HCT116 (cell line): ENCODE data around the gene CISD3. TPM values are rescaled to one million over a fixed set of nuclear protein-coding genes. Genes with fewer than 3 reads are reported as not detected.

Experiments used
- ATAC-seq: fragments of 200-7000 bp; cut with Tn5 transposase; 2 replicates; pipeline ENCODE4 v1.9.1; 2020; ENCODE audit warnings: mild to moderate bottlenecking, moderate library complexity
- BruUV-seq: library from RNA; stranded (reverse); fragments of 400-500 nt; replicated peaks from 2 replicates; lab custom pipeline; 2021; lab: Mats Ljungman, UMichigan
- CTCF ChIA-PET: fragments of 300-600 bp; sonication (Branson Sonifier 250); formaldehyde crosslinking; loops from one replicate; lab custom pipeline; 2021; ENCODE audit warnings: antibody characterized with exemption; lab: Charles Lee
- POLR2A ChIA-PET: fragments of 300-600, 350-600 bp; sonication (Branson Sonifier 250); formaldehyde crosslinking; loops from one replicate; lab custom pipeline; 2021; ENCODE audit warnings: antibody characterized with exemption; lab: Charles Lee
- RAD21 ChIA-PET, 2 experiments: fragments of 300-600 bp; sonication (Branson Sonifier 250); formaldehyde crosslinking; loops; one replicate each; lab custom pipeline; 2023; ENCODE audit warnings: low total read pairs in 2 of 2; ENCODE audit not compliant: uncharacterized antibody in 2 of 2, unreplicated experiment in 2 of 2, low non-redundant PET in 1 of 2; lab: Charles Lee
- DNase-seq: peaks from one replicate; pipeline ENCODE4 v3.0.0-alpha.2; 2010; ENCODE audit warnings: low read depth, low spot score
- H2AFZ ChIP-seq: fragments of 200-600 bp; shearing (Covaris generic), sonication (generic); 2 replicates; pipeline ENCODE4 v1.6.1; 2017; ENCODE audit warnings: low read depth, mixed run types, mixed read lengths, antibody characterized with exemption, low read length; ENCODE audit not compliant: poor library complexity, severe bottlenecking
- H3K27ac ChIP-seq: 2 replicates; pipeline ENCODE4 v1.5.1; 2012; ENCODE audit warnings: low read depth, low read length
- H3K27me3 ChIP-seq: fragments of 200-600 bp; sonication (generic); 2 replicates; pipeline ENCODE4 v1.6.1; 2016; ENCODE audit warnings: mixed run types, low read length, mixed read lengths; ENCODE audit not compliant: insufficient read depth
- H3K36me3 ChIP-seq, 2 experiments: fragments of 200-500 bp in 1 of 2; fragments of 200-600 bp in 1 of 2; sonication (Bioruptor generic) in 1 of 2; sonication (generic) in 1 of 2; 2 replicates each; pipeline versions ENCODE4 v1.5.1 to v1.6.1; 2014 to 2016; ENCODE audit warnings: low read length in 2 of 2, inconsistent platforms in 1 of 2, mixed read lengths in 1 of 2, mixed run types in 1 of 2; ENCODE audit not compliant: insufficient read depth in 2 of 2, control insufficient read depth in 1 of 2
- H3K4me1 ChIP-seq, 2 experiments: fragments of 200-600 bp in 1 of 2; sonication (generic) in 1 of 2; 2 replicates each; pipeline versions ENCODE4 v1.5.1 to v1.6.1; 2012 to 2017; ENCODE audit warnings: low read length in 2 of 2, inconsistent platforms in 1 of 2, mild to moderate bottlenecking in 1 of 2, mixed read lengths in 1 of 2, mixed run types in 1 of 2, moderate library complexity in 1 of 2; ENCODE audit not compliant: insufficient read depth in 2 of 2, control insufficient read depth in 1 of 2
- H3K4me2 ChIP-seq: fragments of 200-600 bp; sonication (generic); 2 replicates; pipeline ENCODE4 v1.6.1; 2017; ENCODE audit warnings: mixed run types, low read length, mixed read lengths
- H3K4me3 ChIP-seq, 2 experiments: fragments of 200-600 bp in 1 of 2; sonication (generic) in 1 of 2; replicated peaks in 1 of 2; 2 replicates each; pipeline ENCODE4 v1.5.1; 2011 to 2016; ENCODE audit warnings: low read length in 2 of 2, control low read depth in 1 of 2, low read depth in 1 of 2, mild to moderate bottlenecking in 1 of 2, mixed read lengths in 1 of 2, mixed run types in 1 of 2
- H3K79me2 ChIP-seq: fragments of 200-600 bp; sonication (generic); 2 replicates; pipeline ENCODE4 v1.6.1; 2017; ENCODE audit warnings: mild to moderate bottlenecking, mixed run types, low read length, moderate library complexity, mixed read lengths; ENCODE audit not compliant: insufficient read depth
- H3K9ac ChIP-seq: fragments of 200-600 bp; sonication (generic); 2 replicates; pipeline ENCODE4 v1.6.1; 2016; ENCODE audit warnings: low read length, mixed read lengths
- H3K9me2 ChIP-seq: fragments of 200-600 bp; sonication (generic), shearing (Covaris generic); 2 replicates; pipeline ENCODE4 v1.6.1; 2017; ENCODE audit warnings: mixed run types, mild to moderate bottlenecking, moderate library complexity; ENCODE audit not compliant: insufficient read depth
- H3K9me3 ChIP-seq, 2 experiments: fragments of 200-500 bp in 1 of 2; fragments of 200-600 bp in 1 of 2; sonication (Bioruptor generic) in 1 of 2; sonication (generic) in 1 of 2; 2 replicates each; pipeline ENCODE4 v1.6.1; 2014 to 2017; ENCODE audit warnings: low read length in 2 of 2, mixed read lengths in 2 of 2, inconsistent platforms in 1 of 2, low read depth in 1 of 2, mild to moderate bottlenecking in 1 of 2, mixed run types in 1 of 2, moderate library complexity in 1 of 2; ENCODE audit not compliant: control insufficient read depth in 1 of 2, insufficient read depth in 1 of 2
- H4K20me1 ChIP-seq: fragments of 200-600 bp; sonication (generic), shearing (Covaris generic); 2 replicates; pipeline ENCODE4 v1.6.1; 2017; ENCODE audit warnings: mixed run types, mild to moderate bottlenecking, moderate library complexity; ENCODE audit not compliant: insufficient read depth
- ATF3 ChIP-seq: IDR thresholded peaks from 2 replicates; pipeline ENCODE4 v1.6.1; 2012
- CEBPB ChIP-seq: IDR thresholded peaks from 2 replicates; pipeline ENCODE4 v1.6.1; 2012; ENCODE audit warnings: low read depth
- EGR1 ChIP-seq: IDR thresholded peaks from 2 replicates; pipeline ENCODE4 v1.6.1; 2012; ENCODE audit warnings: low read depth
- EZH2phosphoT487 ChIP-seq: fragments of 200-600 bp; IDR thresholded peaks from 2 replicates; pipeline ENCODE4 v1.6.1; 2018; ENCODE audit warnings: antibody characterized with exemption, borderline replicate concordance
- FOSL1 ChIP-seq: IDR thresholded peaks from 2 replicates; pipeline ENCODE4 v1.6.1; 2012; ENCODE audit warnings: low read depth
- POLR2A ChIP-seq: IDR thresholded peaks from 2 replicates; pipeline ENCODE4 v1.7.0; 2011; ENCODE audit warnings: borderline replicate concordance; ENCODE audit not compliant: insufficient read depth, insufficient read length; ENCODE audit errors: extremely low read depth
- POLR2AphosphoS5 ChIP-seq: IDR thresholded peaks from 2 replicates; pipeline ENCODE4 v1.6.1; 2011; ENCODE audit warnings: mild to moderate bottlenecking, low read depth, low read length, moderate library complexity
- RAD21 ChIP-seq: IDR thresholded peaks from 2 replicates; pipeline ENCODE4 v1.6.1; 2012; ENCODE audit warnings: low read depth, mild to moderate bottlenecking
- SIN3A ChIP-seq: IDR thresholded peaks from 2 replicates; pipeline ENCODE4 v1.6.1; 2012; ENCODE audit warnings: low read depth
- SP1 ChIP-seq: IDR thresholded peaks from 2 replicates; pipeline ENCODE4 v1.6.1; 2012; ENCODE audit warnings: low read depth
- SRF ChIP-seq: IDR thresholded peaks from 2 replicates; pipeline ENCODE4 v1.6.1; 2012; ENCODE audit warnings: low read depth
- TCF7L2 ChIP-seq: IDR thresholded peaks from 2 replicates; pipeline ENCODE4 v1.7.0; 2011; ENCODE audit warnings: borderline replicate concordance, inconsistent platforms; ENCODE audit not compliant: insufficient read depth, insufficient read length; ENCODE audit errors: extremely low read depth
- YY1 ChIP-seq: IDR thresholded peaks from 2 replicates; pipeline ENCODE4 v1.6.1; 2011; ENCODE audit warnings: low read length, low read depth, moderate library complexity, mild to moderate bottlenecking; ENCODE audit not compliant: insufficient replicate concordance; ENCODE audit errors: extremely low read depth
- ZBTB33 ChIP-seq: IDR thresholded peaks from 2 replicates; pipeline ENCODE4 v1.6.1; 2011; ENCODE audit warnings: mild to moderate bottlenecking, low read length, moderate library complexity; ENCODE audit not compliant: insufficient replicate concordance; ENCODE audit errors: extremely low read depth
- ZFX ChIP-seq: fragments of 450-650 bp; IDR thresholded peaks from 2 replicates; pipeline ENCODE4 v1.6.1; 2017
- ZNF274 ChIP-seq: fragments of 200-500 bp; sonication (Bioruptor generic); IDR thresholded peaks from 2 replicates; pipeline ENCODE4 v1.6.1; 2014; ENCODE audit warnings: mild to moderate bottlenecking, low read depth, low read length, inconsistent platforms
- intact Hi-C: fragments of 100-400 bp; cut with micrococcal nuclease; formaldehyde crosslinking; loops from 2 replicates; pipeline ENCODE4 v1.10.0; 2022
- total RNA-seq: library from RNA; stranded (reverse); gene quantifications from one replicate; pipeline ENCODE4 v1.2.1, GENCODE V29; 2021; ENCODE audit not compliant: unreplicated experiment

The CISD3 gene
- total RNA-seq, 1 experiment from 2014 or later, result 50.2 TPM

- no peak for TF ChIP-seq SRF
- no peak for TF ChIP-seq ZFX
- TF ChIP-seq SP1, result no peak
- no peak for TF ChIP-seq EZH2phosphoT487
- TF ChIP-seq EGR1, result no peak
These were observed 16.1 kb downstream of the CISD3 start (continued) for GRCh38 chr17:38746004-38746848.

DNA sequence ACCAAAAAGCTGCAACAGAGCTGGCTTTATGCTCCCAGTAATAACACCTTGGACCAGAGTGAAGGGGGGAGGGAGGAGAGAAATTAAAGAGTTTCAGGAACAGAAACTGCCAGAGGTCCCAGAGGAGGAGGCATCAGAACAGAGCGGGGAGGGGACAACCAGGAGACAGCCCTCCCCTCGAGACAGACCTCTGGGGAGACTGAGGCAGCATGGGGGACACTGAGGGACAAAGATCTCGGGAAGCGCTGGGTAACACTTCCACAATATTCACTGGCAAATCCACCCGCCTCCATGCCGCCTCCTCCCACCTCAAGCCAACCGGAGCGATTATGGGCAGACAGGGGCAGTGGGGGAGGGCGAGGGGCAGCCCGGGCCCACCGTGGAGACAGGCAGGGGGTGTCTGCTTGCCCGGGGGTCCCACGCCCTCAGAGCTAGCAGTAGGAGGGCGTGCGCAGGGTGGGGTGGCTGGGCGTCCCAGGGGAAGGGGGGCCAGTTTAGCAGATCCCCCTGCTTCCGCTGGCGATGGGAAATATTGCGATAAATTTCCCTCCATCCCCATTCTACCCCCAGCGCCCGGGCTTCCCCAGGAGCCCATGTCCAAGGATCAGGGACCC is 16.8 kb downstream of the CISD3 start:
- ATAC-seq (no peak), DNase-seq (no peak)
- H3K4me2 ChIP-seq, result peak overlapping the region; percentile 90
- ChIA-PET CTCF (interaction anchor here (2.1 kb wide), 1 partner anchor 12 kb away, joined by 10 read pairs; no protein-coding TSS in a partner anchor), RAD21 (interaction anchor here in 1 of 2 experiments (0.7 kb wide), 1 partner anchor 69 kb away, joined by 5 read pairs; no protein-coding TSS in a partner anchor), POLR2A (no interaction called here)
- peaks cover 75% of the 10 kb centered on the region for H3K79me2 ChIP-seq
- peak overlapping the region; percentile 95 for H3K27ac ChIP-seq
- no TSS peak for BruUV-seq
- H3K9me3 ChIP-seq, result no peaks in the 10 kb centered on the region
- no peaks in the 10 kb centered on the region for H4K20me1 ChIP-seq
- peaks cover 34 to 69% of the 10 kb centered on the region in 2 experiments for H3K4me1 ChIP-seq
- intact Hi-C loops, result no loop called here
- H3K9ac ChIP-seq, result peak overlapping the region; percentile 95
- H2AFZ ChIP-seq, result no peak overlapping the region
- peak overlapping the region; percentile 99 to 100 for H3K4me3 ChIP-seq
- H3K36me3 ChIP-seq, result 0 out of 4 replicates have a peak, but pooled peaks cover 0 to 3% of the 10 kb centered on the region in 2 experiments
- no peaks in the 10 kb centered on the region for H3K9me2 ChIP-seq
- no peaks in the 10 kb centered on the region for H3K27me3 ChIP-seq
- TF ChIP-seq EGR1, result no peak
- no peak for TF ChIP-seq CEBPB
- no peak for TF ChIP-seq SP1
- no peak for TF ChIP-seq YY1
- TF ChIP-seq SIN3A, result no peak
- no peak for TF ChIP-seq TCF7L2
- TF ChIP-seq RAD21, result no peak
- TF ChIP-seq POLR2A, result no peak
- TF ChIP-seq ZBTB33, result no peak
- TF ChIP-seq FOSL1, result no peak
- no peak for TF ChIP-seq POLR2AphosphoS5
- TF ChIP-seq ATF3, result no peak
- TF ChIP-seq SRF, result no peak
- TF ChIP-seq ZNF274, result no peak
